MM.1S (cell line): Measurements from ENCODE around the gene WDR38.

Source experiments
- DNase-seq: peaks from one replicate; pipeline ENCODE4 v3.0.0-alpha.2; 2015
- H2AFZ ChIP-seq: fragments of 300-600 bp; sonication (generic); 2 replicates; pipeline ENCODE4 v1.6.0; 2016; ENCODE audit warnings: antibody characterized with exemption, low read length
- H3F3A ChIP-seq: fragments of 300-600 bp; sonication (generic); 2 replicates; pipeline ENCODE4 v1.6.1; 2016; ENCODE audit warnings: mild to moderate bottlenecking, antibody characterized with exemption, low read length, moderate library complexity, mixed read lengths; ENCODE audit not compliant: insufficient read depth
- H3K27ac ChIP-seq: fragments of 300-600 bp; sonication (generic); 2 replicates; pipeline ENCODE4 v1.5.1; 2016; ENCODE audit warnings: mild to moderate bottlenecking, low read length
- H3K27me3 ChIP-seq: fragments of 300-600 bp; sonication (generic); replicated peaks from 2 replicates; pipeline ENCODE4 v1.6.0; 2016; ENCODE audit warnings: low read length; ENCODE audit not compliant: insufficient read depth
- H3K36me3 ChIP-seq: fragments of 300-600 bp; sonication (generic); replicated peaks from 2 replicates; pipeline ENCODE4 v1.6.1; 2016; ENCODE audit warnings: mild to moderate bottlenecking, low read length, mixed read lengths; ENCODE audit not compliant: insufficient read depth
- H3K4me1 ChIP-seq: fragments of 300-600 bp; sonication (generic); 2 replicates; pipeline ENCODE4 v1.6.1; 2016; ENCODE audit warnings: low read length, mixed read lengths
- H3K4me2 ChIP-seq: fragments of 300-600 bp; sonication (generic); 2 replicates; pipeline ENCODE4 v1.6.0; 2016; ENCODE audit warnings: low read depth, low read length
- H3K4me3 ChIP-seq: fragments of 300-600 bp; sonication (generic); 2 replicates; pipeline ENCODE4 v1.5.1; 2016; ENCODE audit warnings: low read length, mixed read lengths
- H3K79me2 ChIP-seq: fragments of 300-600 bp; sonication (generic); 2 replicates; pipeline ENCODE4 v1.6.1; 2016; ENCODE audit warnings: mixed run types, low read length, mixed read lengths
- H3K9ac ChIP-seq: fragments of 300-600 bp; sonication (generic); 2 replicates; pipeline ENCODE4 v1.6.1; 2016; ENCODE audit warnings: low read length, mixed read lengths
- H3K9me2 ChIP-seq: fragments of 300-600 bp; sonication (generic); replicated peaks from 2 replicates; pipeline ENCODE4 v1.6.1; 2016; ENCODE audit warnings: mild to moderate bottlenecking, low read length, mixed read lengths; ENCODE audit not compliant: insufficient read depth
- H3K9me3 ChIP-seq: fragments of 300-600 bp; sonication (generic); replicated peaks from 2 replicates; pipeline ENCODE4 v1.6.1; 2016; ENCODE audit warnings: mild to moderate bottlenecking, low read length, mixed read lengths; ENCODE audit not compliant: insufficient read depth
- H4K20me1 ChIP-seq: fragments of 300-600 bp; sonication (generic); 2 replicates; pipeline ENCODE4 v1.6.1; 2016; ENCODE audit warnings: mild to moderate bottlenecking, low read length, moderate library complexity, mixed read lengths; ENCODE audit not compliant: insufficient read depth
- EZH2 ChIP-seq: fragments of 300-600 bp; sonication (generic); optimal IDR thresholded peaks from 2 replicates; pipeline ENCODE3; 2017; ENCODE audit warnings: low read depth, mild to moderate bottlenecking, antibody characterized with exemption, low read length, mixed read lengths
- EZH2phosphoT487 ChIP-seq: fragments of 300-600 bp; sonication (generic); IDR thresholded peaks from 2 replicates; pipeline ENCODE4 v1.6.1; 2018; ENCODE audit warnings: antibody characterized with exemption, low read length
- TF ChIP-seq, protein P1 (sequence below): fragments of 300-600 bp; sonication (generic); IDR thresholded peaks from 2 replicates; pipeline ENCODE4 v1.5.1; 2016; ENCODE audit warnings: antibody characterized with exemption, low read length, mixed read lengths

WDR38 gene

GRCh38 chr9:124886866-124887492 is 33.7 kb downstream of the WDR38 start:
- no peak for TF ChIP-seq EZH2phosphoT487
- TF ChIP-seq, protein P1, sequence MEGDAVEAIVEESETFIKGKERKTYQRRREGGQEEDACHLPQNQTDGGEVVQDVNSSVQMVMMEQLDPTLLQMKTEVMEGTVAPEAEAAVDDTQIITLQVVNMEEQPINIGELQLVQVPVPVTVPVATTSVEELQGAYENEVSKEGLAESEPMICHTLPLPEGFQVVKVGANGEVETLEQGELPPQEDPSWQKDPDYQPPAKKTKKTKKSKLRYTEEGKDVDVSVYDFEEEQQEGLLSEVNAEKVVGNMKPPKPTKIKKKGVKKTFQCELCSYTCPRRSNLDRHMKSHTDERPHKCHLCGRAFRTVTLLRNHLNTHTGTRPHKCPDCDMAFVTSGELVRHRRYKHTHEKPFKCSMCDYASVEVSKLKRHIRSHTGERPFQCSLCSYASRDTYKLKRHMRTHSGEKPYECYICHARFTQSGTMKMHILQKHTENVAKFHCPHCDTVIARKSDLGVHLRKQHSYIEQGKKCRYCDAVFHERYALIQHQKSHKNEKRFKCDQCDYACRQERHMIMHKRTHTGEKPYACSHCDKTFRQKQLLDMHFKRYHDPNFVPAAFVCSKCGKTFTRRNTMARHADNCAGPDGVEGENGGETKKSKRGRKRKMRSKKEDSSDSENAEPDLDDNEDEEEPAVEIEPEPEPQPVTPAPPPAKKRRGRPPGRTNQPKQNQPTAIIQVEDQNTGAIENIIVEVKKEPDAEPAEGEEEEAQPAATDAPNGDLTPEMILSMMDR = no peak
- TF ChIP-seq EZH2 = no peak
- Histone ChIP-seq H3K9me3 (no peaks in the 10 kb centered on the region), H3K4me3 (no peak overlapping the region), H3K36me3 (no peaks in the 10 kb centered on the region; the same call in 1 of the 2 replicates), H3K9ac (no peak overlapping the region), H3F3A (no peaks in the 10 kb centered on the region), H2AFZ (no peak overlapping the region), H3K4me2 (no peak overlapping the region), H3K27me3 (no peaks in the 10 kb centered on the region), H4K20me1 (no peaks in the 10 kb centered on the region), H3K27ac (no peak overlapping the region), H3K9me2 (no peaks in the 10 kb centered on the region), H3K79me2 (no peaks in the 10 kb centered on the region), H3K4me1 (no peaks in the 10 kb centered on the region)
- no peak for DNase-seq

DNA sequence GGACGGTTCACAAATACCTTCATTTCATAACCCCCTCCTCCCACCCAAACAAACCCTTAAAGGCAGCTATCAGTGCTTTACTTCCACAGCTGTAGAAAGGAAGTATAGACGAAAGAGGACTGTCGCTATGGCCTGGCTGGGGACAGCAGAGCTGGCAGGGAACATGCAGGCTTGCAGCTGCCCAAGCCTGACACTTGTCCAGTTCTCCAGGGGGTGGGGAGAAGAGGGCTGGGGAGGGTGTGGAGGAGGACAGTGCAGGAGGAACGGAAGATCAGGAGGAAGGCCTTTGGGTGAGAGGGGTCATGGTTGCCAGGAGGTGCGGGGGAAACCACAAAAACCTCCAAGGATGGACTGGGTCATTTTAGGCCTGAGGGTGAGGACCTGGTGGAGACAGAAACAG is 34.6 kb downstream of the WDR38 start:
- Histone ChIP-seq H3K79me2 (no peaks in the 10 kb centered on the region), H3K9me2 (no peaks in the 10 kb centered on the region), H3K4me2 (no peak overlapping the region), H3K27ac (no peak overlapping the region), H3K9me3 (no peaks in the 10 kb centered on the region), H3K36me3 (no peaks in the 10 kb centered on the region; the same call in 1 of the 2 replicates), H2AFZ (no peak overlapping the region), H3F3A (no peaks in the 10 kb centered on the region), H3K4me3 (no peak overlapping the region), H4K20me1 (no peaks in the 10 kb centered on the region), H3K4me1 (no peaks in the 10 kb centered on the region), H3K27me3 (no peaks in the 10 kb centered on the region), H3K9ac (no peak overlapping the region)
- DNase-seq = no peak
- TF ChIP-seq EZH2 = no peak
- no peak for TF ChIP-seq EZH2phosphoT487
- TF ChIP-seq, protein P1 = no peak

- Histone ChIP-seq H2AFZ (no peak overlapping the region), H3K9me3 (no peaks in the 10 kb centered on the region), H3K9ac (no peak overlapping the region), H3K4me3 (no peak overlapping the region), H3K79me2 (no peaks in the 10 kb centered on the region), H3K9me2 (no peaks in the 10 kb centered on the region), H3K36me3 (no peaks in the 10 kb centered on the region; the same call in 1 of the 2 replicates), H3K27me3 (no peaks in the 10 kb centered on the region), H3K4me2 (no peak overlapping the region), H3F3A (no peaks in the 10 kb centered on the region), H3K27ac (no peak overlapping the region), H3K4me1 (no peaks in the 10 kb centered on the region), H4K20me1 (no peaks in the 10 kb centered on the region)
- no peak for DNase-seq
- TF ChIP-seq EZH2phosphoT487 (no peak), EZH2 (no peak)
- TF ChIP-seq, protein P1 = no peak
Measured at GRCh38 chr9:124889006-124889405, 35.7 kb downstream of the WDR38 start.
